ENCODE measurements around the gene NKAIN2.
"Not testable (repeated sequence)": the region's sequence is repeated elsewhere in the genome, so short reads cannot be mapped to it uniquely, and the experiment has no call there.

The NKAIN2 gene

GRCh38 chr6:124433387-124434160 lies 629.9 kb downstream of the NKAIN2 start:
- DNase-seq (ENCODE audit: low spot score): no peak

GRCh38 chr6:124434421-124434820 lies 630.8 kb downstream of the NKAIN2 start:
- DNase-seq (ENCODE audit: low spot score): no peak

GRCh38 chr6:124436803-124437202 lies 633.1 kb downstream of the NKAIN2 start:
- DNase-seq (ENCODE audit: low spot score): no peak

GRCh38 chr6:124438546-124439065 lies 634.9 kb downstream of the NKAIN2 start:
- DNase-seq (ENCODE audit: low spot score): no peak

- DNase-seq (ENCODE audit: low spot score): no peak
Observed at GRCh38 chr6:124441450-124441849, 637.8 kb downstream of the NKAIN2 start.

GRCh38 chr6:124443541-124443940 lies 639.9 kb downstream of the NKAIN2 start:
- DNase-seq (ENCODE audit: low spot score): no peak

- no peak for DNase-seq (ENCODE audit: low spot score)
Observed at GRCh38 chr6:124445581-124445980, 641.9 kb downstream of the NKAIN2 start.

- DNase-seq (ENCODE audit: low spot score): no peak
Observed at GRCh38 chr6:124446961-124447360, 643.3 kb downstream of the NKAIN2 start.

- no peak for DNase-seq (ENCODE audit: low spot score)
Observed at GRCh38 chr6:124459268-124459667, 655.6 kb downstream of the NKAIN2 start.

GRCh38 chr6:124462750-124463149 lies 659.1 kb downstream of the NKAIN2 start:
- no peak for DNase-seq (ENCODE audit: low spot score)

GRCh38 chr6:124463271-124463670 lies 659.6 kb downstream of the NKAIN2 start:
- DNase-seq (ENCODE audit: low spot score): no peak

GRCh38 chr6:124464600-124464999 lies 660.9 kb downstream of the NKAIN2 start:
- DNase-seq (ENCODE audit: low spot score): not testable (repeated sequence)

GRCh38 chr6:124466949-124467348 lies 663.3 kb downstream of the NKAIN2 start:
- no peak for DNase-seq (ENCODE audit: low spot score)

GRCh38 chr6:124467366-124467765 lies 663.7 kb downstream of the NKAIN2 start:
- DNase-seq (ENCODE audit: low spot score): no peak

- DNase-seq (ENCODE audit: low spot score): no peak
Observed at GRCh38 chr6:124470803-124471202, 667.1 kb downstream of the NKAIN2 start.

GRCh38 chr6:124475176-124475575 lies 671.5 kb downstream of the NKAIN2 start:
- DNase-seq (ENCODE audit: low spot score): no peak

GRCh38 chr6:124478906-124479305 lies 675.2 kb downstream of the NKAIN2 start:
- no peak for DNase-seq (ENCODE audit: low spot score)

GRCh38 chr6:124479991-124480430 lies 676.3 kb downstream of the NKAIN2 start:
- no peak for DNase-seq (ENCODE audit: low spot score)

- DNase-seq (ENCODE audit: low spot score): no peak
Observed at GRCh38 chr6:124482071-124482491, 678.4 kb downstream of the NKAIN2 start.

- DNase-seq (ENCODE audit: low spot score): no peak
Observed at GRCh38 chr6:124487623-124488431, 684.2 kb downstream of the NKAIN2 start.

- no peak for DNase-seq (ENCODE audit: low spot score)
Observed at GRCh38 chr6:124490122-124490521, 686.5 kb downstream of the NKAIN2 start.

- no peak for DNase-seq (ENCODE audit: low spot score)
Observed at GRCh38 chr6:124493259-124493658, 689.6 kb downstream of the NKAIN2 start.

All from left forelimb (tissue), 1 donor.